HUDEP-2 (cell line): ENCODE data around the gene HOXA4.
A peak's percentile ranks its signal among the peaks of the same experiment; 100 is the strongest.

Source experiments
- DNase-seq, 76 experiments: peaks; one replicate each; lab custom pipeline; 2025; ENCODE audit not compliant: unreplicated experiment in 76 of 76; lab: John Stamatoyannopoulos, UW

Gene HOXA4

GRCh38 chr7:27095050-27095896 lies 35.3 kb downstream of the HOXA4 start:
- DNase-seq: no peak

GRCh38 chr7:27094304-27095049 lies 36.1 kb downstream of the HOXA4 start:
- no peak for DNase-seq

- DNase-seq: no peak
Measured at GRCh38 chr7:27093184-27093895, 37.2 kb downstream of the HOXA4 start.

- no peak for DNase-seq
Measured at GRCh38 chr7:27092819-27093110, 37.8 kb downstream of the HOXA4 start.

- DNase-seq: no peak
Measured at GRCh38 chr7:27091941-27092818, 38.4 kb downstream of the HOXA4 start.

GRCh38 chr7:27091105-27091504 lies 39.5 kb downstream of the HOXA4 start:
- DNase-seq: no peak

- no peak for DNase-seq
Measured at GRCh38 chr7:27088002-27088922, 42.3 kb downstream of the HOXA4 start.

GRCh38 chr7:27083646-27084045 lies 46.9 kb downstream of the HOXA4 start:
- DNase-seq: no peak

GRCh38 chr7:27082171-27082570 lies 48.4 kb downstream of the HOXA4 start:
- no peak for DNase-seq

- DNase-seq: peak in 1 of 76 experiments; percentile 7
Measured at GRCh38 chr7:27080844-27081436, 49.6 kb downstream of the HOXA4 start.

- no peak for DNase-seq
Measured at GRCh38 chr7:27079234-27079975, 51.2 kb downstream of the HOXA4 start.

- DNase-seq: no peak
Measured at GRCh38 chr7:27078616-27079233, 51.8 kb downstream of the HOXA4 start.
